Body of pancreas (tissue), 4 donors: ENCODE data around the gene PRDX2. TPM values are rescaled to one million over a fixed set of nuclear protein-coding genes. Genes with fewer than 3 reads are reported as not detected.
A peak's percentile ranks its signal among the peaks of the same experiment; 100 is the strongest.

Source experiments
- ATAC-seq: fragments of 150-250 bp; one replicate; pipeline ENCODE4 v1.9.1; 2016
- DNase-seq, 4 donors: peaks; one replicate each; pipeline ENCODE4 v3.0.0-alpha.2; 2019
- H3K27ac ChIP-seq, 4 donors: fragments of 200-600 bp; sonication (generic); 1 replicate in 3 of 4; 2 replicates in 1 of 4; pipeline versions ENCODE4 v1.5.1 to v1.6.1; 2016 to 2019; ENCODE audit warnings: mild to moderate bottlenecking in 1 of 4, mixed read lengths in 1 of 4, moderate library complexity in 1 of 4
- H3K27me3 ChIP-seq, 2 donors: fragments of 200-600 bp; sonication (generic); one replicate each; pipeline ENCODE4 v1.6.0; 2016; ENCODE audit warnings: mild to moderate bottlenecking in 1 of 2
- H3K36me3 ChIP-seq, 2 donors: fragments of 200-600 bp; sonication (generic); replicated peaks in 1 of 2; 2 replicates each; pipeline ENCODE4 v1.5.1; 2016; ENCODE audit warnings: low read depth in 2 of 2; ENCODE audit not compliant: insufficient read depth in 1 of 2
- H3K4me1 ChIP-seq: fragments of 200-600 bp; sonication (generic); one replicate; pipeline ENCODE4 v1.6.0; 2016
- H3K4me3 ChIP-seq, 2 donors: fragments of 200-600 bp; sonication (generic); 1 replicate in 1 of 2; 2 replicates in 1 of 2; pipeline ENCODE4 v1.5.1; 2016 to 2019
- H3K9me3 ChIP-seq, 3 donors: fragments of 200-600 bp; sonication (generic); 1 replicate in 2 of 3; 2 replicates in 1 of 3; pipeline ENCODE4 v1.5.1; 2016
- POLR2A ChIP-seq, 3 donors: fragments of 450-650 bp; IDR thresholded peaks; one replicate each; pipeline ENCODE4 v1.6.1; 2016; ENCODE audit warnings: antibody characterized with exemption in 3 of 3, mild to moderate bottlenecking in 2 of 3
- WGBS, 2 donors: methylation state at CpG; one replicate each; pipeline ENCODE4 v1.1.5; 2017; 5-methylcytosine and 5-hydroxymethylcytosine counted together
- intact Hi-C: fragments of 100-400 bp; cut with DNase I; formaldehyde crosslinking; loops from one replicate; pipeline ENCODE4 v1.15.1; 2023
- total RNA-seq, 2 donors: library from RNA; depleted of rRNA; stranded (reverse); fragments of >200 nt; gene quantifications; one replicate each; pipeline ENCODE4 v1.1.0, GENCODE V29; 2016
- TF ChIP-seq, protein P1 (sequence below), 7 experiments: fragments of 450-650 bp in 4 of 7; fragments of 200-600 bp in 3 of 7; sonication (generic) in 3 of 7; IDR thresholded peaks; one replicate each; pipeline ENCODE4 v1.5.1; 2016 to 2019; ENCODE audit warnings: antibody characterized with exemption in 7 of 7

The PRDX2 gene
- total RNA-seq, 2 donors from 2014 or later, result 105 to 146 TPM

DNA sequence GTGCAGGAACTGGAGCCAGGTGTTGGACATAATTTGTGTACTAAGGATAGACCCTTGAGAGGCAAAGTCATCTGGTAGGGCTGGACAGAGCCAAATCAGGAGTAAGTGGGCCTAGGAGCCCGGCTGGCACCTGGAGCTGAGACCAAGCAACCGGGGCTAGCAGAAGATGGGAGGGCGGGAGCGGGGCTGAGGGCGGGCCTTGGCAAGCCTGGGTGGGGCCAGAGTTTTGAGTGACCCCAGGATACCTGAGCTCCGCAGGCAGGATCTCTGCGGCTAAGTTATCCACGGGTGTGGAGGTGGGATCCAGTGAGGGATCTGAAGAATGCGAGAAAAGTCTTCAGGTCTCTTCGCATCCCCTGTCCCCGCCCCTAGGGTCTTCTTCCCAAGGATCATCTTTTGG is 34.5 kb downstream of the PRDX2 start:
- H3K9me3 ChIP-seq, result no peaks in the 10 kb centered on the region
- TF ChIP-seq, protein P1, sequence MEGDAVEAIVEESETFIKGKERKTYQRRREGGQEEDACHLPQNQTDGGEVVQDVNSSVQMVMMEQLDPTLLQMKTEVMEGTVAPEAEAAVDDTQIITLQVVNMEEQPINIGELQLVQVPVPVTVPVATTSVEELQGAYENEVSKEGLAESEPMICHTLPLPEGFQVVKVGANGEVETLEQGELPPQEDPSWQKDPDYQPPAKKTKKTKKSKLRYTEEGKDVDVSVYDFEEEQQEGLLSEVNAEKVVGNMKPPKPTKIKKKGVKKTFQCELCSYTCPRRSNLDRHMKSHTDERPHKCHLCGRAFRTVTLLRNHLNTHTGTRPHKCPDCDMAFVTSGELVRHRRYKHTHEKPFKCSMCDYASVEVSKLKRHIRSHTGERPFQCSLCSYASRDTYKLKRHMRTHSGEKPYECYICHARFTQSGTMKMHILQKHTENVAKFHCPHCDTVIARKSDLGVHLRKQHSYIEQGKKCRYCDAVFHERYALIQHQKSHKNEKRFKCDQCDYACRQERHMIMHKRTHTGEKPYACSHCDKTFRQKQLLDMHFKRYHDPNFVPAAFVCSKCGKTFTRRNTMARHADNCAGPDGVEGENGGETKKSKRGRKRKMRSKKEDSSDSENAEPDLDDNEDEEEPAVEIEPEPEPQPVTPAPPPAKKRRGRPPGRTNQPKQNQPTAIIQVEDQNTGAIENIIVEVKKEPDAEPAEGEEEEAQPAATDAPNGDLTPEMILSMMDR (IDR thresholded peaks at IDR 0.05), result no peak
- no peak for TF ChIP-seq POLR2A (IDR thresholded peaks at IDR 0.05)
- peaks cover 8% of the 10 kb centered on the region for H3K4me1 ChIP-seq
- DNase-seq (no peak), ATAC-seq (no peak)
- intact Hi-C loops, result no loop called here
- no peaks in the 10 kb centered on the region for H3K27me3 ChIP-seq
- peaks cover 0 to 25% of the 10 kb centered on the region in 2 donors for H3K36me3 ChIP-seq
- 94 to 95% methylated on average over 11 of the region's 11 CpGs for WGBS, 2 donors
- H3K4me3 ChIP-seq, result no peak overlapping the region
- no peak overlapping the region for H3K27ac ChIP-seq

DNA sequence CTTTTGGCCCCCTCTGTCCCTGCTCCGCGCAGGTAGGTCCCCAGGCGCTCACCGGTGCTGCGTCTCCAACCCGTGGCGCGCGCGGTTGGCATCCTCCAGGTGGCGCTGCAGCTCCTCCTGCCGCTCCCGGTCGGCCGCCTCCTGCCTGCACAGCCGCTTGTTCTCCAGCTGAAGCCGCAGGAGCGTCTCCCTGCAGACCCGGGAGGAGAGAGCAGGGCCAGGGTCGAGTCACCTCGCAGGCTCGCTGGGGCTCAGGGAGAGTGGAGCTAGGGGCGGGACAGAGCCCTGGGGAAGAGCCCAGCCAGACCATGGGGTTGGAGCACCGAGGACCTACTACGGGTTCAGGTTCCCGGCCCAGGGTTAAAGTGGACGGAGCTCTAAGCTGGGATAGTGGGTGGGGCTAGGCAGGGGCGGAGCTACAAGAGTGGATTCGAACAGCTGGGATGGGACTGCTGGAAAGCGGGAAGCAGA is 35.5 kb downstream of the PRDX2 start:
- intact Hi-C loops, result no loop called here
- Histone ChIP-seq H3K4me1 (peaks cover 8% of the 10 kb centered on the region), H3K36me3 (peaks cover 0 to 24% of the 10 kb centered on the region in 2 donors), H3K9me3 (no peaks in the 10 kb centered on the region), H3K4me3 (no peak overlapping the region), H3K27ac (peak overlapping the region in 2 of 4 donors; percentile 40 to 61), H3K27me3 (no peaks in the 10 kb centered on the region)
- TF ChIP-seq, protein P1 (IDR thresholded peaks at IDR 0.05), result peak; percentile 51 to 90 (median 74)
- TF ChIP-seq POLR2A (IDR thresholded peaks at IDR 0.05), result no peak
- 42 to 49% methylated on average over 14 to 18 of the region's 30 CpGs for WGBS, 2 donors
- ATAC-seq (peak; percentile 80), DNase-seq (peak; percentile 82 to 91 (median 87))

DNA sequence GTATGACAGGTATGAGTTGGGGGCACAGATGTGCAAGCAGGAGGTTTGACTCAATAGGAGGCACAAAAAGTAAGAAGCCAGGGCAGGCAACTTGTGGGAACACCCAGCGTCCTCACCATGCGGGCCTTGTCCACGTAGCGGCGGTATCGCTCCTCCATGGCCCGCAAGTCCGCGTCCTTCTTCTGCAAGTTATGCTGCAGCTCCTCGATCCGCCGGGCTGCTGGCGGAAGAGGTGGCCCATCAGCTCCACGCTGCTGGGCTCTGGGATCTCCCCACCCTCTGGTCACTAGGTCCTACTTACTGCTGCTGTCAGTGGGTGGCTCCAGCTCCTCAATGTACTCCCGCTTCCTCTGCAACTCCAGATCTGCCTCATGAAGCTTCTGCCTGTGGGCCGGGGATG is 36.9 kb downstream of the PRDX2 start:
- no peak for DNase-seq
- no peaks in the 10 kb centered on the region for H3K9me3 ChIP-seq
- peaks cover 0 to 20% of the 10 kb centered on the region in 2 donors for H3K36me3 ChIP-seq
- intact Hi-C loops, result loop anchor here (5.0 kb wide), 2 partner anchors 38 to 78 kb away; partner anchors contain the start of genes PRDX2 and THSD8
- no peak for ATAC-seq
- no peak for TF ChIP-seq POLR2A (IDR thresholded peaks at IDR 0.05)
- TF ChIP-seq, protein P1 (IDR thresholded peaks at IDR 0.05), result no peak
- H3K27ac ChIP-seq, result no peak overlapping the region
- H3K27me3 ChIP-seq, result no peaks in the 10 kb centered on the region
- 93 to 94% methylated on average over 15 to 16 of the region's 16 CpGs for WGBS, 2 donors
- H3K4me3 ChIP-seq, result no peak overlapping the region
- peaks cover 8% of the 10 kb centered on the region for H3K4me1 ChIP-seq

DNA sequence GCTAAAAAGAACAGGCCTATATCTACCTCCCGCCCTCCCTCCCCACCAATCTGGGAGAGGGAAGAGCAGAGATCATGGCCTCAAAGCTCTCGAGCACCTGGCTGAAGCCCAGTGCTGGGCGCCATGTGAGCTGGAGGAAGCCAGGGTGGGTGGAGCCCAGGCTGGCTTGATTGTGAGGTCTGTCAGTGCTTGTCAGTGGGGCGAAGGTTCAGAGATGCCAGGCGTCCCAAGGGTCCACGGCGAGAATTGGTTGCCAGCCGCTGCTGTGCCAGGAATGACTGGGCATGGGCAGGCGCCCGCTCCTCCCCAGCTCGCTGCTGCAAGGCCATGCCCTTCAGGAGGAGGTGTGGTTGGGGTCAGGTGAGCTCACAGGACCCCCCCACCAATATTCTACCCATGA is 38.5 kb downstream of the PRDX2 start:
- WGBS, 2 donors, result 91 to 92% methylated on average over 5 to 10 of the region's 11 CpGs
- Histone ChIP-seq H3K27me3 (no peaks in the 10 kb centered on the region), H3K4me3 (no peak overlapping the region), H3K9me3 (no peaks in the 10 kb centered on the region), H3K27ac (no peak overlapping the region), H3K36me3 (peaks cover 0 to 17% of the 10 kb centered on the region in 2 donors), H3K4me1 (peaks cover 8% of the 10 kb centered on the region)
- ATAC-seq (no peak), DNase-seq (no peak)
- intact Hi-C loops, result loop anchor here (5.0 kb wide), 2 partner anchors 39 to 79 kb away; partner anchors contain the start of genes PRDX2 and THSD8
- TF ChIP-seq, protein P1 (IDR thresholded peaks at IDR 0.05), result no peak
- TF ChIP-seq POLR2A (IDR thresholded peaks at IDR 0.05), result no peak

DNA sequence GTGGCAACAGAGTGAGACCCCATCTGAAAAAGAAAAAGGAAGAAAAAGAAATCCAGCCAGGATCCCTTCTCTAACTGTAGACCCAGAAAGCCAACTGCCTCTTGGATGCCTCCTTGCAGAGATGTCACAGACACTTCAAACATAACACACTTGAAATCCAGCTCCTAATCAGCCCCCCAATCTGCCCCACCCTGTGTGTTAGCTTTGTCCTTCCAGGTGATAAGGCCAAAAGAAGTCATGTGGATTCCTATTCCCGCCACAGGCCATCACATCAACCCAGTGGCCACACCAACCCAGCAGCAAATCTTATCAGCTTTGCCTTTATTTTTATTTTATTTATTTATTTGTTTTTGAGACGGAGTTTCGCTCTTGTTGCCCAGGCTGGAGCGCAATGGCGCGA is 41.9 kb downstream of the PRDX2 start:
- H3K27ac ChIP-seq, result no peak overlapping the region
- ATAC-seq (no peak), DNase-seq (no peak)
- H3K4me1 ChIP-seq, result peaks cover 9% of the 10 kb centered on the region
- H3K27me3 ChIP-seq, result no peaks in the 10 kb centered on the region
- intact Hi-C loops, result loop anchor here (5.0 kb wide), 2 partner anchors 43 to 83 kb away; partner anchors contain the start of genes PRDX2 and THSD8
- peaks cover 0 to 13% of the 10 kb centered on the region in 2 donors for H3K36me3 ChIP-seq
- WGBS, 2 donors, result 71 to 84% methylated on average over 6 of the region's 6 CpGs
- TF ChIP-seq, protein P1 (IDR thresholded peaks at IDR 0.05), result no peak
- no peak for TF ChIP-seq POLR2A (IDR thresholded peaks at IDR 0.05)
- no peaks in the 10 kb centered on the region for H3K9me3 ChIP-seq
- H3K4me3 ChIP-seq, result no peak overlapping the region
